GM12891 (cell line): ENCODE results near the gene CSNK1E.

Source experiments
- DNase-seq: peaks from one replicate; pipeline ENCODE4 v3.0.0; 2011; ENCODE audit warnings: low spot score; ENCODE audit not compliant: insufficient read length
- FAIRE-seq: peaks from 2 replicates; lab custom pipeline; 2011; peaks lifted over from hg19 to GRCh38; lab: Jason Lieb, UNC
- PAX5 ChIP-seq: IDR thresholded peaks from 2 replicates; pipeline ENCODE4 v1.6.1; 2011; ENCODE audit warnings: low read length, moderate library complexity, mild to moderate bottlenecking; ENCODE audit not compliant: insufficient read depth, severe bottlenecking
- POLR2A ChIP-seq: IDR thresholded peaks from 2 replicates; pipeline ENCODE4 v1.6.1; 2011; ENCODE audit warnings: low read depth, low read length, control low read depth
- POLR2AphosphoS5 ChIP-seq: IDR thresholded peaks from 2 replicates; pipeline ENCODE4 v1.6.1; 2011; ENCODE audit warnings: low read depth, low read length, control low read depth
- POU2F2 ChIP-seq: IDR thresholded peaks from 2 replicates; pipeline ENCODE4 v1.6.1; 2011; ENCODE audit warnings: low read depth, mild to moderate bottlenecking, control low read depth, low read length, moderate library complexity
- SPI1 ChIP-seq: IDR thresholded peaks from 2 replicates; pipeline ENCODE4 v1.6.1; 2011; ENCODE audit warnings: low read depth, low read length, control low read depth
- TAF1 ChIP-seq: IDR thresholded peaks from 2 replicates; pipeline ENCODE4 v1.6.1; 2011; ENCODE audit warnings: low read depth, low read length, control low read depth

Gene CSNK1E

DNA sequence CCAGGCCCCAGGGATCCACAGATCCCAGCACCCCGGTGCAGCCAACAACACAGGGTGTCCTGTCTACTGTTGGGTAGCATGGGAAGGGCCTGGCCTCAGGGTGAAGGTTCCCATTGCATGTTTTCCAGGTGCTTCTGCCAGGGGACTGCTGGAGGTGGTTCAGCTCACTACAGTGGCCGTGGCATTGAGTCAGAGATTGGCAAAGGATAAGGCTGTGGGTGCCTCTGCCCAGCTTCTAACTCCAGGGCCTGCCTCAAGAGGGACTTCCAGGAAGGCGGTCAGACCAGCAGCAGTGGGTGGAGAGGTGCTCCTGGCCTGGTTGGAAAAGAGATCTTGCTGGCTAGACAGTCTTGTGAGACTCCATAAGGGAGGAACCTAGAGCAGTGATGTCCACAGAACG is 20.9 kb downstream of the CSNK1E start:
- FAIRE-seq: no peak
- DNase-seq: no peak
- TF ChIP-seq POLR2AphosphoS5 (no peak), TAF1 (no peak), POLR2A (no peak), PAX5 (no peak), SPI1 (no peak), POU2F2 (no peak)

- FAIRE-seq (no peak), DNase-seq (no peak)
- TF ChIP-seq SPI1 (no peak), TAF1 (no peak), PAX5 (no peak), POU2F2 (no peak), POLR2AphosphoS5 (no peak), POLR2A (no peak)
Observed at GRCh38 chr22:38295863-38296262, 21.4 kb downstream of the CSNK1E start.

DNA sequence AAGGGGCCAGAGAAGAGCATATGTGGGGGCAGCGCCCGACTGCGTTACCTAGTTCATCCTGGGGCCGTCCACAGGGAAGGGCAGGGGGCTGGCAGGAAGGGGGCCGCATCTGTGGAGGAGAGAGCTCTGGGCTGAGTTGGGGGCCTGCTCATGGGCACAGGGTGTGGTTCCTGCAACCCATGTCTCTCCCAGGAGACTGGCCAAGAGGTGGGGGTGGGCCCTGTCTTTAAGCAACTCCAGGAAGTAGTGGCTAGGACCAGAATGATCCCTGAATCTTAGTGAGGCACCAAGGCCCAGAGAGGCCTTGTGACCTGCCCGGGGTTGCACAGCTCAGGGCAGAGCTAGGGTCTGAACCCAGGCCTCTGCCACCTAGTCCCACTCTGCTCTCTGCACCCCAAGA is 21.9 kb downstream of the CSNK1E start:
- no peak for FAIRE-seq
- no peak for DNase-seq
- TF ChIP-seq SPI1 (no peak), TAF1 (no peak), POLR2A (no peak), PAX5 (no peak), POLR2AphosphoS5 (no peak), POU2F2 (no peak)

DNA sequence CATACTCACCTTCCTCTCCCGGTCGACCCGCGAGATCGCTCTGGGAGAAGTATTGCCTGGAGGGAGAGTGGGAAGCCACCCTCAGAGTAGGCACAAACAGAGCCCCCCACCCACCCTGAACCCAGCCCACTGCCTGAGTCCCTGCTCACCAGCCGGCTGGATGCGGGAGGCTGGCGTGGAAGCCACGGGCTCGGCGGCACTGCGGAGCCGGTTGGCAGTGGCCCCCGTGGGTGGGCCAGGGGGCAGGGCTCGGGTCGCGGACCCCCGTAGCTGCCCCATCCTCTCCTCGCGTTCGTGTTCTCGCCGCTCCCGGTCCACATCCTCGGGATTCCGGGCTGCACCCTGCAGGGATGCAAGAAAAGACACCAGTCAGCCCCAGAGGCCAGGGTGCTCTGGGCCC is 23.0 kb downstream of the CSNK1E start:
- DNase-seq: no peak
- TF ChIP-seq TAF1 (no peak), POU2F2 (no peak), POLR2A (no peak), SPI1 (no peak), PAX5 (no peak), POLR2AphosphoS5 (no peak)
- FAIRE-seq: no peak

DNA sequence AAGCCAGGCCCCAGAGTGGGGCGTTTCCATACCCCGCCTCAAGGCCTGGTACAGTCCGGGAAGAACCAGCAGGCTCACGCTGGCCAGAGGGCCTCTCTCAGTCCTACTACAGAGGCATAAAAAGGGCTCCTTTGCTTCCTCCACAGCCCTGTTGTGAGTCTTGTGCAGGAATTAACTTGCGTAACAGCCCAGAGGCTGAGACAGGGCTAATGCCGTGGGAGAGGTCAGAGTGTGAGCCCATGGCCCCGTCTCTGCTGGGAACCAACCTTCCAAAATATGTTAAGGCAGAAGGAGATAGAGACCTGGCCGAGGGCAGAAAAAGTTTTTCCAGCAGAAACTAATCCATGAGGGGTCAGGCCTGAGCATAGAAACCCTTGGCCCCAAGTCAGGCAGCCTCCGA is 24.5 kb downstream of the CSNK1E start:
- DNase-seq: no peak
- no peak for TF ChIP-seq POU2F2
- no peak for TF ChIP-seq SPI1
- TF ChIP-seq TAF1: no peak
- no peak for TF ChIP-seq POLR2AphosphoS5
- no peak for TF ChIP-seq POLR2A
- no peak for TF ChIP-seq PAX5
- FAIRE-seq: no peak

- FAIRE-seq (no peak), DNase-seq (no peak)
- TF ChIP-seq TAF1: no peak
- no peak for TF ChIP-seq POLR2A
- no peak for TF ChIP-seq POU2F2
Observed at GRCh38 chr22:38291201-38291777, 25.9 kb downstream of the CSNK1E start.

GRCh38 chr22:38290347-38290746 is 26.9 kb downstream of the CSNK1E start:
- DNase-seq (no peak), FAIRE-seq (no peak)
- TF ChIP-seq POU2F2: no peak
- TF ChIP-seq POLR2AphosphoS5: no peak
- TF ChIP-seq SPI1: no peak
- TF ChIP-seq POLR2A: no peak
- no peak for TF ChIP-seq TAF1
- no peak for TF ChIP-seq PAX5

- FAIRE-seq (no peak), DNase-seq (no peak)
- TF ChIP-seq POU2F2 (no peak), POLR2AphosphoS5 (no peak), TAF1 (no peak), PAX5 (no peak), POLR2A (no peak), SPI1 (no peak)
Observed at GRCh38 chr22:38289583-38290082, 27.6 kb downstream of the CSNK1E start.

GRCh38 chr22:38286915-38287669 is 30.1 kb downstream of the CSNK1E start:
- FAIRE-seq: no peak
- DNase-seq: no peak
- no peak for TF ChIP-seq PAX5
- no peak for TF ChIP-seq SPI1
- TF ChIP-seq POLR2A: no peak
- TF ChIP-seq POU2F2: no peak
- no peak for TF ChIP-seq TAF1
- no peak for TF ChIP-seq POLR2AphosphoS5

GRCh38 chr22:38285018-38285417 is 32.2 kb downstream of the CSNK1E start:
- no peak for FAIRE-seq
- TF ChIP-seq POLR2AphosphoS5 (no peak), PAX5 (no peak), POU2F2 (no peak), TAF1 (no peak), POLR2A (no peak), SPI1 (no peak)
- no peak for DNase-seq

GRCh38 chr22:38284042-38284402 is 33.2 kb downstream of the CSNK1E start:
- no peak for TF ChIP-seq TAF1
- TF ChIP-seq SPI1: no peak
- no peak for TF ChIP-seq POLR2A
- TF ChIP-seq POU2F2: no peak
- no peak for TF ChIP-seq PAX5
- no peak for TF ChIP-seq POLR2AphosphoS5
- DNase-seq (no peak), FAIRE-seq (no peak)
